ENCODE measurements around the gene SDK1. TPM values are rescaled to one million over a fixed set of nuclear protein-coding genes. Genes with fewer than 3 reads are reported as not detected.

The SDK1 gene
- total and polyA plus RNA-seq, 10 of the 15 experiments (the other 5 are each of a cell fraction or from before 2014, with no cell fraction given), result 0.14 to 0.33 TPM; not detected in 8

DNA sequence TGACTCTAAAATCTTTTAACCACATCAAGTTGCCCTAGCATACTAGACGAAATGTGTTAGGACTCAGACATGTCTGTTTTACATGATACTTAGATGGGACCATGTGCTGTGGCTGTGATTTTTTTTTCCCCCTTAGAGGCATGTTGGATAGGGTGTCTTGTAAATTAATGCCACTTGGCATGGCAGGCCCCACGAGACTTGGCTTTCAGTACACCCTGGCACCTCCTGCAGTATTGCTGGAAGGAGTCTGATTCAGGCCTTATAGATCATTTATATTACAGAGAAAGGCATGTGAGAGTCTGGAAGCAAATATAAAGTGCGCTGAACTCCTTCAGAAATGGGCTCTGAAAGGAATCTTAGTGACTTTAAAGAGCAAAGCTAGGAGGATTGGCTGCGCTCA is 494.1 kb downstream of the SDK1 start (continued):
- TF ChIP-seq, protein P1, sequence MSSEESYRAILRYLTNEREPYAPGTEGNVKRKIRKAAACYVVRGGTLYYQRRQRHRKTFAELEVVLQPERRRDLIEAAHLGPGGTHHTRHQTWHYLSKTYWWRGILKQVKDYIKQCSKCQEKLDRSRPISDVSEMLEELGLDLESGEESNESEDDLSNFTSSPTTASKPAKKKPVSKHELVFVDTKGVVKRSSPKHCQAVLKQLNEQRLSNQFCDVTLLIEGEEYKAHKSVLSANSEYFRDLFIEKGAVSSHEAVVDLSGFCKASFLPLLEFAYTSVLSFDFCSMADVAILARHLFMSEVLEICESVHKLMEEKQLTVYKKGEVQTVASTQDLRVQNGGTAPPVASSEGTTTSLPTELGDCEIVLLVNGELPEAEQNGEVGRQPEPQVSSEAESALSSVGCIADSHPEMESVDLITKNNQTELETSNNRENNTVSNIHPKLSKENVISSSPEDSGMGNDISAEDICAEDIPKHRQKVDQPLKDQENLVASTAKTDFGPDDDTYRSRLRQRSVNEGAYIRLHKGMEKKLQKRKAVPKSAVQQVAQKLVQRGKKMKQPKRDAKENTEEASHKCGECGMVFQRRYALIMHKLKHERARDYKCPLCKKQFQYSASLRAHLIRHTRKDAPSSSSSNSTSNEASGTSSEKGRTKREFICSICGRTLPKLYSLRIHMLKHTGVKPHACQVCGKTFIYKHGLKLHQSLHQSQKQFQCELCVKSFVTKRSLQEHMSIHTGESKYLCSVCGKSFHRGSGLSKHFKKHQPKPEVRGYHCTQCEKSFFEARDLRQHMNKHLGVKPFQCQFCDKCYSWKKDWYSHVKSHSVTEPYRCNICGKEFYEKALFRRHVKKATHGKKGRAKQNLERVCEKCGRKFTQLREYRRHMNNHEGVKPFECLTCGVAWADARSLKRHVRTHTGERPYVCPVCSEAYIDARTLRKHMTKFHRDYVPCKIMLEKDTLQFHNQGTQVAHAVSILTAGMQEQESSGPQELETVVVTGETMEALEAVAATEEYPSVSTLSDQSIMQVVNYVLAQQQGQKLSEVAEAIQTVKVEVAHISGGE (CRISPR knock-in tag; IDR thresholded peaks at IDR 0.05), result no peak
- TF ChIP-seq TCF3 (IDR thresholded peaks at IDR 0.05; ENCODE audit: borderline replicate concordance, insufficient read depth, low read depth, low read length) (no peak), NFXL1 (IDR thresholded peaks at IDR 0.05; ENCODE audit: borderline replicate concordance) (no peak)

DNA sequence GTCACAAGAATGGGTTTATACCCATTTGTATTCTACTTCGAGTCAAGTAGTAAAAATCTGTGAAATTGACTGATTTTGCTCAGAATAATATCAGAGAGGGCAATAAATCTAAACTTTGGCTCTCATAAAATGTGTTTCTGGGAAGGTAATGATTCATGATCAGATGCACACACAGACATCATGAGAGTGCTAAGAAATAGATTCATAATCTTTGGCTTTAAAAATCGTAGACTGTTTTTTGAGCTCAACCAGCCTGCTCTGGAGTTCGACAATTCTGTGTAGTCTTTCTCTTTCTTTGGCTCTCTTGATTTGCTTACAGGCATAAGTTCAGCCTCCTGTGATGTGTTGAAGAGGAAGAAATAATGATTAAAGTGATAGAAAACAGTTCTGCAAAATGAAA is 494.7 kb downstream of the SDK1 start:
- Histone ChIP-seq H4K20me1 (ENCODE audit: control insufficient read depth, insufficient read depth) (no peaks in the 10 kb centered on the region), H3K4me3 (no peak overlapping the region), H3K27ac (ENCODE audit: control insufficient read depth, insufficient read depth) (no peak overlapping the region), H3K4me2 (ENCODE audit: control insufficient read depth, insufficient read depth) (no peak overlapping the region), H3K79me2 (ENCODE audit: control insufficient read depth, insufficient read depth, low read length) (no peaks in the 10 kb centered on the region), H3K36me3 (ENCODE audit: control insufficient read depth in 2 of 2, insufficient read depth in 2 of 2, low read length in 1 of 2) (no peaks in the 10 kb centered on the region), H3K9ac (ENCODE audit: control insufficient read depth, insufficient read depth, low read length) (no peak overlapping the region), H3K27me3 (replicated peaks in 1 of 2; ENCODE audit: control insufficient read depth in 2 of 2, insufficient read depth in 2 of 2, low read length in 1 of 2) (no peaks in the 10 kb centered on the region), H2AFZ (ENCODE audit: control insufficient read depth, low read depth, low read length) (no peak overlapping the region), H3K4me1 (ENCODE audit: control insufficient read depth, insufficient read depth, low read length) (no peaks in the 10 kb centered on the region), H3K9me3 (replicated peaks; ENCODE audit: control insufficient read depth, insufficient read depth, low read length) (no peaks in the 10 kb centered on the region)
- ChIA-PET RAD21 (ENCODE audit: unreplicated experiment) (no interaction called here), SMC1A (ENCODE audit: uncharacterized antibody, unreplicated experiment) (no interaction called here), POLR2A (no interaction called here), CTCF (no interaction called here)
- TF ChIP-seq CHD2 (IDR thresholded peaks at IDR 0.05; ENCODE audit: borderline replicate concordance, low read depth, low read length) (no peak), NFXL1 (IDR thresholded peaks at IDR 0.05; ENCODE audit: borderline replicate concordance) (no peak), MEF2A (IDR thresholded peaks at IDR 0.05; ENCODE audit: insufficient read depth, low read depth, low read length) (no peak), RUNX3 (IDR thresholded peaks at IDR 0.05; ENCODE audit: low read length) (no peak), BCL11A (IDR thresholded peaks at IDR 0.05; ENCODE audit: low read depth, low read length) (no peak)
- TF ChIP-seq, protein P2, sequence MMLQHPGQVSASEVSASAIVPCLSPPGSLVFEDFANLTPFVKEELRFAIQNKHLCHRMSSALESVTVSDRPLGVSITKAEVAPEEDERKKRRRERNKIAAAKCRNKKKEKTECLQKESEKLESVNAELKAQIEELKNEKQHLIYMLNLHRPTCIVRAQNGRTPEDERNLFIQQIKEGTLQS (IDR thresholded peaks at IDR 0.05; ENCODE audit: borderline replicate concordance, extremely low read depth, low read depth, low read length), result no peak
- TF ChIP-seq, protein P3, sequence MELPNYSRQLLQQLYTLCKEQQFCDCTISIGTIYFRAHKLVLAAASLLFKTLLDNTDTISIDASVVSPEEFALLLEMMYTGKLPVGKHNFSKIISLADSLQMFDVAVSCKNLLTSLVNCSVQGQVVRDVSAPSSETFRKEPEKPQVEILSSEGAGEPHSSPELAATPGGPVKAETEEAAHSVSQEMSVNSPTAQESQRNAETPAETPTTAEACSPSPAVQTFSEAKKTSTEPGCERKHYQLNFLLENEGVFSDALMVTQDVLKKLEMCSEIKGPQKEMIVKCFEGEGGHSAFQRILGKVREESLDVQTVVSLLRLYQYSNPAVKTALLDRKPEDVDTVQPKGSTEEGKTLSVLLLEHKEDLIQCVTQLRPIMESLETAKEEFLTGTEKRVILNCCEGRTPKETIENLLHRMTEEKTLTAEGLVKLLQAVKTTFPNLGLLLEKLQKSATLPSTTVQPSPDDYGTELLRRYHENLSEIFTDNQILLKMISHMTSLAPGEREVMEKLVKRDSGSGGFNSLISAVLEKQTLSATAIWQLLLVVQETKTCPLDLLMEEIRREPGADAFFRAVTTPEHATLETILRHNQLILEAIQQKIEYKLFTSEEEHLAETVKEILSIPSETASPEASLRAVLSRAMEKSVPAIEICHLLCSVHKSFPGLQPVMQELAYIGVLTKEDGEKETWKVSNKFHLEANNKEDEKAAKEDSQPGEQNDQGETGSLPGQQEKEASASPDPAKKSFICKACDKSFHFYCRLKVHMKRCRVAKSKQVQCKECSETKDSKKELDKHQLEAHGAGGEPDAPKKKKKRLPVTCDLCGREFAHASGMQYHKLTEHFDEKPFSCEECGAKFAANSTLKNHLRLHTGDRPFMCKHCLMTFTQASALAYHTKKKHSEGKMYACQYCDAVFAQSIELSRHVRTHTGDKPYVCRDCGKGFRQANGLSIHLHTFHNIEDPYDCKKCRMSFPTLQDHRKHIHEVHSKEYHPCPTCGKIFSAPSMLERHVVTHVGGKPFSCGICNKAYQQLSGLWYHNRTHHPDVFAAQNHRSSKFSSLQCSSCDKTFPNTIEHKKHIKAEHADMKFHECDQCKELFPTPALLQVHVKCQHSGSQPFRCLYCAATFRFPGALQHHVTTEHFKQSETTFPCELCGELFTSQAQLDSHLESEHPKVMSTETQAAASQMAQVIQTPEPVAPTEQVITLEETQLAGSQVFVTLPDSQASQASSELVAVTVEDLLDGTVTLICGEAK (IDR thresholded peaks at IDR 0.05; ENCODE audit: borderline replicate concordance), result no peak
- 30% methylated on average over 3 of the region's 3 CpGs for WGBS (ENCODE audit: insufficient coverage, insufficient replicate concordance, low lambda C conversion rate, missing lambda C conversion rate)
- DNase-seq (ENCODE audit: low read depth, low spot score), result no peak
- FAIRE-seq, result no peak
- ATAC-seq, result no peak
- intact Hi-C loops (cut with micrococcal nuclease; ENCODE audit: unreplicated experiment), result no loop called here
- BruUV-seq (replicated peaks), result no TSS peak
- in situ Hi-C loops (cut with MboI), result no loop called here

Measured in GM12878 (cell line).